B cell (primary cell): ENCODE data around the gene SEPTIN1. TPM values are rescaled to one million over a fixed set of nuclear protein-coding genes. Genes with fewer than 3 reads are reported as not detected.

Experiments used
- ATAC-seq: fragments of 200-7000 bp; cut with Tn5 transposase; one replicate; pipeline ENCODE4 v1.10.0; 2021; ENCODE audit warnings: low read depth, mild to moderate bottlenecking, moderate number of reproducible peaks, moderate library complexity
- CTCF ChIA-PET: fragments of 350-600 bp; sonication (Branson Sonifier 250); formaldehyde crosslinking; loops from one replicate; lab custom pipeline; 2021; ENCODE audit warnings: antibody characterized with exemption, inconsistent platforms; lab: Charles Lee
- POLR2A ChIA-PET: fragments of 350-600 bp; sonication (Branson Sonifier 250); formaldehyde crosslinking; loops from one replicate; lab custom pipeline; 2021; ENCODE audit warnings: antibody characterized with exemption; lab: Charles Lee
- DNase-seq: peaks from one replicate; pipeline ENCODE4 v3.0.0; 2013
- H2AFZ ChIP-seq: 2 replicates; pipeline ENCODE4 v1.6.1; 2012; ENCODE audit warnings: mild to moderate bottlenecking, low read depth, low read length; ENCODE audit not compliant: insufficient read depth, poor library complexity, severe bottlenecking
- H3K27ac ChIP-seq, 2 donors: 1 replicate in 1 of 2; 2 replicates in 1 of 2; pipeline ENCODE4 v1.5.1; 2012 to 2013; ENCODE audit warnings: low read length in 2 of 2, mild to moderate bottlenecking in 2 of 2, moderate library complexity in 1 of 2
- H3K27me3 ChIP-seq, 4 experiments: fragments of 200-600 bp in 1 of 4; sonication (generic) in 1 of 4; replicated peaks in 1 of 4; 1 replicate in 2 of 4; 2 replicates in 2 of 4; pipeline versions ENCODE4 v1.6.1 to v1.7.0; 2013 to 2016; ENCODE audit warnings: low read length in 3 of 4, mild to moderate bottlenecking in 2 of 4, mixed read lengths in 1 of 4, moderate library complexity in 1 of 4; ENCODE audit not compliant: insufficient read depth in 4 of 4, control insufficient read depth in 3 of 4; ENCODE audit errors: control extremely low read depth in 1 of 4
- H3K36me3 ChIP-seq, 2 experiments: replicated peaks in 1 of 2; 1 replicate in 1 of 2; 2 replicates in 1 of 2; pipeline versions ENCODE4 v1.6.1 to v1.7.1; 2013; ENCODE audit warnings: low read length in 1 of 2; ENCODE audit not compliant: insufficient read depth in 2 of 2, control insufficient read depth in 1 of 2; ENCODE audit errors: control extremely low read depth in 1 of 2, extremely low read depth in 1 of 2
- H3K4me1 ChIP-seq, 2 donors: fragments of 200-600 bp in 1 of 2; sonication (generic) in 1 of 2; 1 replicate in 1 of 2; 2 replicates in 1 of 2; pipeline versions ENCODE4 v1.5.1 to v1.6.1; 2013 to 2017; ENCODE audit warnings: low read length in 2 of 2; ENCODE audit not compliant: control insufficient read depth in 2 of 2, insufficient read depth in 2 of 2
- H3K4me2 ChIP-seq: replicated peaks from 2 replicates; pipeline ENCODE3; 2012; ENCODE audit warnings: mild to moderate bottlenecking, low read depth, low read length; ENCODE audit not compliant: poor library complexity, severe bottlenecking
- H3K4me3 ChIP-seq, 5 experiments: fragments of 200-600 bp in 1 of 5; sonication (generic) in 1 of 5; 1 replicate in 3 of 5; 2 replicates in 2 of 5; pipeline versions ENCODE4 v1.5.1 to v1.7.0; 2011 to 2016; ENCODE audit warnings: low read length in 4 of 5, mild to moderate bottlenecking in 4 of 5, low read depth in 2 of 5, control low read depth in 1 of 5, moderate library complexity in 1 of 5; ENCODE audit not compliant: insufficient read depth in 1 of 5; ENCODE audit errors: control extremely low read depth in 1 of 5, extremely low read depth in 1 of 5
- H3K79me2 ChIP-seq: fragments of 200-600 bp; sonication (generic); one replicate; pipeline ENCODE4 v1.6.0; 2016; ENCODE audit warnings: low read length; ENCODE audit not compliant: control insufficient read depth, insufficient read depth
- H3K9ac ChIP-seq: fragments of 200-600 bp; sonication (generic); 2 replicates; pipeline ENCODE4 v1.6.1; 2017; ENCODE audit warnings: mild to moderate bottlenecking, low read length, moderate library complexity
- H3K9me3 ChIP-seq, 3 donors: one replicate each; pipeline versions ENCODE4 v1.6.1 to v1.7.1; 2013; ENCODE audit warnings: low read length in 2 of 3; ENCODE audit not compliant: control insufficient read depth in 2 of 3, insufficient read depth in 1 of 3; ENCODE audit errors: control extremely low read depth in 1 of 3
- H4K20me1 ChIP-seq: 2 replicates; pipeline ENCODE4 v1.6.0; 2012; ENCODE audit warnings: mild to moderate bottlenecking, low read length; ENCODE audit not compliant: insufficient read depth, control insufficient read depth, poor library complexity, severe bottlenecking
- H3K27ac Mint-ChIP-seq: one replicate; pipeline ENCODE4 v1.8.0; 2021; ENCODE audit warnings: mixed read lengths
- H3K27me3 Mint-ChIP-seq: one replicate; pipeline ENCODE4 v1.8.0; 2021; ENCODE audit warnings: mixed read lengths
- H3K4me1 Mint-ChIP-seq: one replicate; pipeline ENCODE4 v1.8.0; 2021; ENCODE audit warnings: mixed read lengths
- H3K4me3 Mint-ChIP-seq: one replicate; pipeline ENCODE4 v1.8.0; 2021; ENCODE audit warnings: mixed read lengths
- H3K9me3 Mint-ChIP-seq: one replicate; pipeline ENCODE4 v1.8.0; 2022; ENCODE audit warnings: mixed read lengths; ENCODE audit not compliant: insufficient read depth
- EZH2 ChIP-seq: IDR thresholded peaks from 2 replicates; pipeline ENCODE4 v1.6.1; 2012; ENCODE audit warnings: borderline replicate concordance, low read depth, mild to moderate bottlenecking, moderate library complexity, low read length; ENCODE audit not compliant: insufficient read depth, poor library complexity, severe bottlenecking
- WGBS: methylation state at CpG from one replicate; pipeline ENCODE4 v1.1.5; 2013; ENCODE audit warnings: missing lambda C conversion rate; ENCODE audit not compliant: insufficient coverage; 5-methylcytosine and 5-hydroxymethylcytosine counted together
- intact Hi-C: fragments of 100-400 bp; cut with micrococcal nuclease; formaldehyde crosslinking; loops from one replicate; pipeline ENCODE4 v1.10.0; 2022
- polyA plus RNA-seq: library from polyadenylated mRNA; depleted of rRNA; stranded (reverse); fragments of >200 nt; gene quantifications from 2 replicates; pipeline ENCODE4 v1.2.3, GENCODE V29; 2012
- total RNA-seq, 2 donors: library from RNA; stranded (reverse); fragments of 120-200 nt in 1 of 2; gene quantifications; 1 replicate in 1 of 2; 2 replicates in 1 of 2; pipeline versions ENCODE4 v1.2.3 to v1.2.4, GENCODE V29; 2013 to 2022
- TF ChIP-seq, protein P1 (sequence below): fragments of 200-600 bp; IDR thresholded peaks from one replicate; pipeline ENCODE4 v1.8.0; 2022; ENCODE audit warnings: antibody characterized with exemption, mild to moderate bottlenecking

Gene SEPTIN1
- total and polyA plus RNA-seq, 2 donors (not counting 1 experiment from before 2014, with no cell fraction given) = 154 to 302 TPM

DNA sequence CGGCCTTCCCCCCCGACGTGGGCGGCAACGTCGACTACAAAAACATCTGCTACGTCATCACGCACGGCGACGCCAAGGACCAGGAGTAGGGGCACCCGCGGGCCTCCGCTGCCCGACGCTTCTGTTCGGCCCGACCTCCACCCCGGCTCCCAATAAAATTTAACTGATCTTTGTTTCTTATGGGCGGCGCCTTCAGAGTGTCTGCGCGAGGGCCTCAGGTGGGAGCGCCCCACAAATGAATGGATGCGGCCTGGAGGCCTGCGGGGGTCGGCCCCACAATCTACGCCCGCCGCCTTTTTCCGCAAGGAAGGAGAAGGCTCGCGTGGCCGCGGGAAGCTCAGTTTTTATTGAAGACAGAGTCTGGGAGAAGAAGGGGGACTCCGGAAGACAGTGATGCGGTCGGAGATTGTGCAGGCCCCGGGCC is 4.5 kb downstream of the SEPTIN1 start:
- no peaks in the 10 kb centered on the region for H3K9me3 Mint-ChIP-seq
- CTCF ChIA-PET = interaction anchor here (0.6 to 2.0 kb wide), 6 partner anchors 17 to 251 kb away, joined by 3 to 9 read pairs (median 4); partner anchors contain the start of genes ZNF48 and ZNF771

More for the DNA sequence above, 4.5 kb downstream of the SEPTIN1 start:
- peak overlapping the region; percentile 97 to 100 for H3K27ac ChIP-seq
- TF ChIP-seq, protein P1, sequence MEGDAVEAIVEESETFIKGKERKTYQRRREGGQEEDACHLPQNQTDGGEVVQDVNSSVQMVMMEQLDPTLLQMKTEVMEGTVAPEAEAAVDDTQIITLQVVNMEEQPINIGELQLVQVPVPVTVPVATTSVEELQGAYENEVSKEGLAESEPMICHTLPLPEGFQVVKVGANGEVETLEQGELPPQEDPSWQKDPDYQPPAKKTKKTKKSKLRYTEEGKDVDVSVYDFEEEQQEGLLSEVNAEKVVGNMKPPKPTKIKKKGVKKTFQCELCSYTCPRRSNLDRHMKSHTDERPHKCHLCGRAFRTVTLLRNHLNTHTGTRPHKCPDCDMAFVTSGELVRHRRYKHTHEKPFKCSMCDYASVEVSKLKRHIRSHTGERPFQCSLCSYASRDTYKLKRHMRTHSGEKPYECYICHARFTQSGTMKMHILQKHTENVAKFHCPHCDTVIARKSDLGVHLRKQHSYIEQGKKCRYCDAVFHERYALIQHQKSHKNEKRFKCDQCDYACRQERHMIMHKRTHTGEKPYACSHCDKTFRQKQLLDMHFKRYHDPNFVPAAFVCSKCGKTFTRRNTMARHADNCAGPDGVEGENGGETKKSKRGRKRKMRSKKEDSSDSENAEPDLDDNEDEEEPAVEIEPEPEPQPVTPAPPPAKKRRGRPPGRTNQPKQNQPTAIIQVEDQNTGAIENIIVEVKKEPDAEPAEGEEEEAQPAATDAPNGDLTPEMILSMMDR = no peak
- no peak for TF ChIP-seq EZH2
- no peaks in the 10 kb centered on the region for H4K20me1 ChIP-seq
- peak overlapping the region; percentile 75 for H2AFZ ChIP-seq
- POLR2A ChIA-PET = interaction anchor here (0.6 to 3.0 kb wide), 12 partner anchors 18 to 1854 kb away, joined by 3 to 11 read pairs (median 6); partner anchors contain the start of genes CORO1A, ZNF48 and ZNF771
- Mint-ChIP-seq H3K27me3 (no peaks in the 10 kb centered on the region), H3K27ac (peak overlapping the region; percentile 100), H3K4me1 (peaks cover 49% of the 10 kb centered on the region), H3K4me3 (peak overlapping the region; percentile 94)
- H3K4me3 ChIP-seq = peak overlapping the region; percentile 6 to 87 (median 68)
- WGBS = under 1% methylated on average over 39 of the region's 39 CpGs
- peaks cover 27 to 57% of the 10 kb centered on the region in 2 donors for H3K4me1 ChIP-seq
- H3K9me3 ChIP-seq = peaks cover 0 to 2% (median 0%) of the 10 kb centered on the region in 3 donors
- H3K27me3 ChIP-seq = no peaks in the 10 kb centered on the region
- intact Hi-C loops = loop anchor here (1.0 to 10.0 kb wide), 11 partner anchors 8 to 1453 kb away; partner anchors contain the start of genes ALDOA, CD2BP2, FBRS and ITGAL
- peaks cover 42% of the 10 kb centered on the region for H3K79me2 ChIP-seq
- DNase-seq (peak; percentile 94), ATAC-seq (peak; percentile 44)
- H3K9ac ChIP-seq = peak overlapping the region; percentile 99
- H3K4me2 ChIP-seq = peak overlapping the region; percentile 100
- peaks cover 0 to 2% of the 10 kb centered on the region in 2 experiments for H3K36me3 ChIP-seq
